Fibroblast of lung (primary cell): ENCODE results near the gene PEF1. TPM values are rescaled to one million over a fixed set of nuclear protein-coding genes. Genes with fewer than 3 reads are reported as not detected.

Experiments
- DNase-seq, 2 donors: peaks; one replicate each; pipeline versions ENCODE4 v3.0.0 to v3.0.0-alpha.2; 2010; ENCODE audit warnings: low read depth in 2 of 2
- H2AFZ ChIP-seq: 2 replicates; pipeline ENCODE4 v1.5.1; 2012; ENCODE audit warnings: low read length, control low read depth, inconsistent platforms
- H3K27ac ChIP-seq: 2 replicates; pipeline ENCODE4 v1.5.1; 2011; ENCODE audit warnings: low read length, control low read depth; ENCODE audit not compliant: insufficient read depth
- H3K27me3 ChIP-seq: 2 replicates; pipeline ENCODE4 v1.5.1; 2011; ENCODE audit warnings: mild to moderate bottlenecking, low read length; ENCODE audit not compliant: control insufficient read depth, insufficient read depth
- H3K36me3 ChIP-seq: 2 replicates; pipeline ENCODE4 v1.5.1; 2011; ENCODE audit warnings: low read length; ENCODE audit not compliant: control insufficient read depth, insufficient read depth
- H3K4me1 ChIP-seq: 2 replicates; pipeline ENCODE4 v1.5.1; 2011; ENCODE audit warnings: low read length; ENCODE audit not compliant: control insufficient read depth, insufficient read depth; ENCODE audit errors: extremely low read depth
- H3K4me2 ChIP-seq: 2 replicates; pipeline ENCODE4 v1.5.1; 2011; ENCODE audit warnings: low read length, control low read depth; ENCODE audit not compliant: insufficient read depth; ENCODE audit errors: extremely low read depth
- H3K4me3 ChIP-seq, 4 experiments: fragments of 200-600 bp in 1 of 4; sonication (generic) in 1 of 4; replicated peaks in 1 of 4; 2 replicates each; pipeline ENCODE4 v1.5.1; 2011 to 2016; ENCODE audit warnings: low read length in 4 of 4, low read depth in 3 of 4, mild to moderate bottlenecking in 3 of 4, control low read depth in 2 of 4, inconsistent platforms in 1 of 4, mixed read lengths in 1 of 4; ENCODE audit not compliant: insufficient read depth in 1 of 4; ENCODE audit errors: control extremely low read depth in 1 of 4
- H3K79me2 ChIP-seq: 2 replicates; pipeline ENCODE4 v1.5.1; 2012; ENCODE audit warnings: mild to moderate bottlenecking, low read length, inconsistent platforms; ENCODE audit not compliant: control insufficient read depth, insufficient read depth
- H3K9ac ChIP-seq: 2 replicates; pipeline ENCODE4 v1.5.1; 2011; ENCODE audit warnings: mild to moderate bottlenecking, low read length, control low read depth; ENCODE audit not compliant: insufficient read depth
- H3K9me3 ChIP-seq: 2 replicates; pipeline ENCODE4 v1.5.1; 2012; ENCODE audit warnings: low read depth, low read length; ENCODE audit not compliant: control insufficient read depth, insufficient read depth
- H4K20me1 ChIP-seq: 2 replicates; pipeline ENCODE4 v1.5.1; 2011; ENCODE audit warnings: low read length; ENCODE audit not compliant: control insufficient read depth, insufficient read depth; ENCODE audit errors: extremely low read depth
- CTCF ChIP-seq, 2 donors: IDR thresholded peaks in 1 of 2; conservative IDR thresholded peaks in 1 of 2; 1 replicate in 1 of 2; 2 replicates in 1 of 2; pipeline ENCODE4 v1.5.1; 2011 to 2012; ENCODE audit warnings: low read length in 2 of 2, control low read depth in 1 of 2, inconsistent platforms in 1 of 2, low read depth in 1 of 2, mild to moderate bottlenecking in 1 of 2
- EZH2 ChIP-seq: IDR thresholded peaks from 2 replicates; pipeline ENCODE4 v1.5.1; 2012; ENCODE audit warnings: low read length, control low read depth, mild to moderate bottlenecking; ENCODE audit errors: missing control alignments
- polyA plus RNA-seq, 2 donors: library from polyadenylated mRNA; depleted of rRNA in 1 of 2; stranded (reverse) in 1 of 2; unstranded in 1 of 2; fragments of >200 nt; gene quantifications; 2 replicates each; pipeline ENCODE4 v1.2.1, GENCODE V29; 2011 to 2012; ENCODE audit warnings: missing spikeins in 1 of 2
- total RNA-seq: library from RNA; depleted of rRNA; stranded (reverse); fragments of >200 nt; gene quantifications from 2 replicates; pipeline ENCODE4 v1.2.1, GENCODE V29; 2014

PEF1 gene
- total and polyA plus RNA-seq, 2 donors (not counting 1 experiment from before 2014, with no cell fraction given): 72.9 to 78.1 TPM

GRCh38 chr1:31672986-31673385 lies 28.3 kb upstream of the PEF1 start:
- Histone ChIP-seq H3K36me3 (peaks cover 19% of the 10 kb centered on the region), H3K4me2 (no peak overlapping the region)

GRCh38 chr1:31671561-31672201 lies 27.0 kb upstream of the PEF1 start:
- H3K4me1 ChIP-seq: peaks cover 11% of the 10 kb centered on the region
- no peak overlapping the region for H3K4me2 ChIP-seq
- H3K36me3 ChIP-seq: peaks cover 22% of the 10 kb centered on the region
- no peak overlapping the region for H3K27ac ChIP-seq
- no peak overlapping the region for H3K9ac ChIP-seq
- H3K9me3 ChIP-seq: no peaks in the 10 kb centered on the region
- no peaks in the 10 kb centered on the region for H3K27me3 ChIP-seq
- no peaks in the 10 kb centered on the region for H3K79me2 ChIP-seq
- no peaks in the 10 kb centered on the region for H4K20me1 ChIP-seq
- H3K4me3 ChIP-seq: no peak overlapping the region
- no peak overlapping the region for H2AFZ ChIP-seq
- TF ChIP-seq CTCF (conservative IDR thresholded peaks at IDR 0.05 in 1 of 2, IDR thresholded peaks at IDR 0.05 in 1 of 2; ENCODE audit: low read depth in 1 of 2, low read length in 2 of 2) (no peak), EZH2 (no peak)
- DNase-seq: peak in 1 of 2 donors; percentile 31

More at GRCh38 chr1:31672986-31673385, 28.3 kb upstream of the PEF1 start:
- DNase-seq: no peak
- peaks cover 9% of the 10 kb centered on the region for H3K4me1 ChIP-seq
- H3K79me2 ChIP-seq: no peaks in the 10 kb centered on the region
- no peak overlapping the region for H3K4me3 ChIP-seq
- no peak for TF ChIP-seq EZH2
- TF ChIP-seq CTCF (conservative IDR thresholded peaks at IDR 0.05 in 1 of 2, IDR thresholded peaks at IDR 0.05 in 1 of 2; ENCODE audit: low read depth in 1 of 2, low read length in 2 of 2): no peak
- H3K27ac ChIP-seq: no peak overlapping the region
- no peak overlapping the region for H2AFZ ChIP-seq
- H4K20me1 ChIP-seq: no peaks in the 10 kb centered on the region
- H3K9me3 ChIP-seq: no peaks in the 10 kb centered on the region
- H3K9ac ChIP-seq: no peak overlapping the region
- H3K27me3 ChIP-seq: no peaks in the 10 kb centered on the region

- H3K4me3 ChIP-seq: no peak overlapping the region
- H3K79me2 ChIP-seq: no peaks in the 10 kb centered on the region
- H3K36me3 ChIP-seq: peaks cover 22% of the 10 kb centered on the region
- H3K4me1 ChIP-seq: peaks cover 12% of the 10 kb centered on the region
- no peak overlapping the region for H3K27ac ChIP-seq
- DNase-seq: no peak
- no peaks in the 10 kb centered on the region for H3K27me3 ChIP-seq
- no peak for TF ChIP-seq EZH2
- TF ChIP-seq CTCF (conservative IDR thresholded peaks at IDR 0.05 in 1 of 2, IDR thresholded peaks at IDR 0.05 in 1 of 2; ENCODE audit: low read depth in 1 of 2, low read length in 2 of 2): no peak
- no peak overlapping the region for H2AFZ ChIP-seq
- no peaks in the 10 kb centered on the region for H3K9me3 ChIP-seq
- H3K4me2 ChIP-seq: no peak overlapping the region
- no peaks in the 10 kb centered on the region for H4K20me1 ChIP-seq
- H3K9ac ChIP-seq: no peak overlapping the region
These were observed 26.5 kb upstream of the PEF1 start for GRCh38 chr1:31671147-31671546.
